ENCODE data around the gene AGPS. TPM values are rescaled to one million over a fixed set of nuclear protein-coding genes. Genes with fewer than 3 reads are reported as not detected.
"Not testable (repeated sequence)": the region's sequence is repeated elsewhere in the genome, so short reads cannot be mapped to it uniquely, and the experiment has no call there.

The AGPS gene
- total RNA-seq, 1 donor from 2014 or later, result 64.6 TPM

DNA sequence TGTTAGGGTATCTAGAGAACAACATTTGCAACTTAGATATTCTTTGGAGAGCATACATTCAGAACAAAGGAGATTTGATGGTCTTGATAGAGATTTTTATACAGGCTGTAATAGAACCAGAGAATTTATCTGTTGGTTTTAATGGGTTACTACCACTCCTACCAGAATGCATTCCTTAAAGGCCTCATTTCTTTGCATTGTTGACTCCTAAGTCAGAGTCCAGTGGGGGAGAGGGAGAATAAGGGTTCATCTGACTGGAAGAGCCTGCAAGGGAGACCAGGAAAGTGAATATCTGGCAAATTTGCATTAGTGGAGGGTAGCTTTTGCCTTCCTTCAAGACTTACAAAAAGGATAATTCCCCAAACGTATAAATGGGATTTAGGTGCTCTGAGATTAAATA is 29.7 kb downstream of the AGPS start:
- DNase-seq, result no peak

DNA sequence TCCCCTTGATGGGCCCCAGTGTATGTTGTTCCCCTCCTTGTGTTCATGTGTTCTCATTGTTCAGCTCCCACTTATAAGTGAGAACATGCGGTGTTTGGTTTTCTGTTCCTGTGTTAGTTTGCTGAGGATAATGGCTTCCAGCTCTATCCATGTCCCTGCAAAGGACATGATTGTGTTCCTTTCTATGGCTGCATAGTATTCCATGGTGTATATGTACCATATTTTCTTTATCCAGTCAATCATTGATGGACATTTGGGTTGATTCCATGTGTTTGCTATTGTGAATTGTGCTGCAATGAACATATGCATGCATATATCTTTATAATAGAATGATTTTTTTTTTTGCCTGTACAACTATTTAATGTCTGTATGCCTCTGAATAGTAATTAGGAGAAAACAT is 31.5 kb downstream of the AGPS start:
- not testable (repeated sequence) for DNase-seq

DNA sequence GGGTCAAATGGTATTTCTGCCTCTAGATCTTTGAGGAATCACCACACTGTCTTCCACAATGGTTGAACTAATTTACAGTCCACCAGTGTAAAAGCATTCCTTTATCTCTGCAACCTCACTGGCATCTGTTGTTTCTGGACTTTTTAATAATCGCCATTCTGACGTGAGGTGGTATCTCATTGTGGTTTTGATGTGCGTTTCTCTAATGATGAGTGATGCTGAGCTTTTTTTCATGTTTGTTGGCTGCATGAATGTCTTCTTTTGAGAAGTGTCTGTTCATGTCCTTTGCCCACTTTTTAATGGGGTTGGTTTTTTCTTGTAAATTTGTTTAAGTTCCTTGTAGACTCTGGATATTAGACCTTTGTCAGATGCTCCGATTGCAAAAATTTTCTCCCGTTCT is 32.0 kb downstream of the AGPS start:
- not testable (repeated sequence) for DNase-seq

DNA sequence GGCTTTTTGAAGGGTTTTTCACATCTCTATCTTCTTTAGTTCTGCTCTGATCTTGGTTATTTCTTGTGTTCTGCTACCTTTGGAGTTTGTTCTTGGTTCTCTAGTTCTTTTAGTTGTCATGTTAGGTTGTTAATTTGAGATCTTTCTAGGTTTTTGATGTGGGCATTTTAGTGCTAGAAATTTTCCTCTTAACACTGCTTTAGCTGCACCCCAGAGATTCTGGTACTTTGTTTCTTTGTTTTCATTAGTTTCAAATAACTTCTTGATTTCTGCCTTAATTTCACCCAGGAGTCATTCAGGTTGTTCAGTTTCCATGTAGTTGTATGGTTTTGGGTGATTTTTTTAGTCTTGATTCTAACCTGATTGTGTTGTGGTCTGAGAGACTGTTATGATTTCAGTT is 34.7 kb downstream of the AGPS start:
- no peak for DNase-seq

DNA sequence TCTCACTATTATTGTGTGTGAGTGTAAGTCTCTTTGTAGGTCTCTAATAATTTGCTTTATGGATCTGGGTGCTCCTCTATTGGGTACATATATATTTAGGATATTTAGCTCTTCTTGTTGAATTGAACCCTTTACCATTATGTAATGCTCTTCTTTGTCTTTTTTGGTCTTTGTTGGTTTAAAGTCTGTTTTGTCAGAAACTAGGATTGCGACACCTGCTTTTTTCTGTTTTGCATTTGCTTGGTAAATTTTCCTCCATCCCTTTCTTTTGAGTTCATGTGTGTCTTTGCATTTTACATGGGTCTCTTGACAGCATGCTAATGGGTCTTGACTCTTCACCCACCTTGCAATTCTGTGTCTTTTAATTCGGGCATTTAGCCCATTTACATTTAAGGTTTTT is 35.4 kb downstream of the AGPS start:
- DNase-seq, result not testable (repeated sequence)

DNA sequence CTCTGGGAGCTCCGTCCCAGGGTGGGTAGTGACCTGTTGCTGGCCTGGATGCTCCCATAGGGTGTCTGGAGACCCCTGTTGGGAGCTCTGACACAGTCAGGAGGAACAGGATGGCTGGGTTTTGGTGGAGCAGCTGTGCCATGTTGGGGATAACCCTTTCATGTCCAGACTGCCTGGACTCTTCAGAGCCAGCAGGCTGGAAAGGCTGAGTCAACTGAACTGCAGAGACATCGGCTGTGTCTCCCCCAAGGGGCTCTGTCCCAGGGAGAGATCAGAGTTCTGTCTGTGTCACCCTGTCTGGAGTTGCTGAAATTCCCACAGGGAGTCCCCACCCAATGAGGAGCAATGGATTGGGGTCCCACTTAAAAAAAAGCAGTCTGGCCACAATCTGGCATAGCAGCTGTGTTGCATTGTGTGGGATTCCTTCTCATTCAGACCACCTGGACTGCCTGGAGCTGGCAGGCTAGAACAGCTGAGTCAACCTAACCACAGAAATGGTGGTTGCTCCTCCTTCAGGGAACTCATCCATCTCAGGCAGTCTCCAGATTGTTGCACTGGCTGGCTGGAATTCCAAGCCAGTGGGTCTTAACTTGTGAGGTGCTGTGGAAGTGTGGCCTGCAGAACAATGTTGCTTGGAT is 37.2 kb downstream of the AGPS start:
- DNase-seq, result no peak

DNA sequence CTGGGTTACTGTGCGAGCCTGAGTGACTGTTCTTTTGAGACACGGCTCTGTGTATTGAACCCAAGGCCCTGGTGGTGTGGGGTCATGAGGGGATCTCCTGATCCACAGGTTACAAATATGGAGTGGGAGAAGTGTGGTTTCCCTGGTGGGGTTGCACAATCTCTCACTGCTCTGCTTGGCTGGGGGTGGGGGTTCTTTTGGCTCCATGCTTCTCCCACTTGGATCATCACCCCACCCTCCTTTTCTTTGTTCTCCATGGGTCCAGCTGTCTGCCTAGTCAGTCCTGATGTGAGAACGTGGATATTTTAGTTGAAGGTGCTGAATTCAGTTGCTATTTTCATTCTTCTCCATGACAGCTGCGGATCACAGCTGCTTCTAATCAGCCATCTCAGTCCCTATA is 37.8 kb downstream of the AGPS start:
- no peak for DNase-seq

DNA sequence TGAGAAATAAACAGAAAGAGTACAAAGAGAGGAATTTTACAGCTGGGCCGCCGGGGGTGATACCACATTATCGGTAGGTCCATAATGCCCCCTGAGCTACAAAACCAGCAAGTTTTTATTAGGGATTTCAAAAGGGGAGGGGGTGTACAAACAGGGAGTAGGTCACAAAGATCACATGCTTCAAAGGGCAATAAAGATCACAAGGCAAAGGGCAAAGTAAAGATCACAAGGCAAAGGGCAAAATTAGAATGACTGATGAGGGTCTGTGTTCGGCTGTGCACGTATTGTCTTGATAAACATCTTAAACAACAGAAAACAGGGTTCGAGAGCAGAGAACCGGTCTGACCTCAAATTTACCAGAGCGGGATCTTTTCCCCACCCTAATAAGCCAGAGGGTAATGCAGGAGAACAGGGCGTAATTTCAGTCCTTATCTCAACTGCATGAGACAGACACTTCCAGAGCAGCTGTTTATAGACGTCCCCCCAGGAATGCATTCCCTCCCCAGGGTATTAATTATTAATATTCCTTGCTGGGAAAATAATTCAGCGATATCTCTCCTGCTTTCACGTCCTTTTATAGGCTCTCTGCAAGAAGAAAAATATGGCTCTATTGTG is 38.6 kb downstream of the AGPS start:
- DNase-seq, result not testable (repeated sequence)

DNA sequence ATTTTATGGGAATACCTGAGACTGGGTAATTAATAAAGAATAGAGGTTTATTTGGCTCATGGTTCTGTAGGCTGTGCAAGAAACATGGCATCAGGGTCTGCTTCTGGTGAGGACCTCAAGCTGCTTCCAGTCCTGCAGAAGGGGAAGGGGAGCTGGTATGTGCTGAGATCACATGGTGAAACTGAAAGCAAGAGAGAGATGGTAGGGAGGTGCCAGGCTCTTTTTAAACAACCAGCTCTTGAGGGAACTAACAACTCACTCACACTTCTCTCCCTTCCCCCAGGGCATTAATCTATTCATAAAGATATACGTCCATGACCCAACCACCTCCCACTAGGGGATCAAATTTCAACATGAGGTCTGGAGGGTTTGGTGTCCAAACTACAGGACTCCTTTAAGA is 40.1 kb downstream of the AGPS start:
- DNase-seq, result no peak

DNA sequence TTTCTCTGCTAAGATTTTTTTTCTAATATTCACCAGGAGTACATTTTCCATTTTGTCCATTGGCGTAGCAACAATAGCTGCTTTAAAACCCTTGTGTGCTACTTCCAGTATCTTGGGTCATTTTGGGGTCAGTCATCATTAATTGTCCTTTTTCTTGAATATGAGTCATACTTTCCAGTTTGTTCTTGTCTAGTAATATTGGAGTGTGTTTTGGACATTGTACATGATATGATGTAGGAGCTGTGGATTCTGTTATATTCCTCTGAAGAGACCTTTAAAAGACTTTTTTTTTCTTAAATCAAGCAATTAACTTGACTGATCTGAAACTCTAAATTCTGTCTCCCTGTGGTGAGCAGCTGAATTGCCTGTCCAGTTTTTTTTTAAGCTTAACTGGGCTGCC is 40.8 kb downstream of the AGPS start:
- no peak for DNase-seq

DNA sequence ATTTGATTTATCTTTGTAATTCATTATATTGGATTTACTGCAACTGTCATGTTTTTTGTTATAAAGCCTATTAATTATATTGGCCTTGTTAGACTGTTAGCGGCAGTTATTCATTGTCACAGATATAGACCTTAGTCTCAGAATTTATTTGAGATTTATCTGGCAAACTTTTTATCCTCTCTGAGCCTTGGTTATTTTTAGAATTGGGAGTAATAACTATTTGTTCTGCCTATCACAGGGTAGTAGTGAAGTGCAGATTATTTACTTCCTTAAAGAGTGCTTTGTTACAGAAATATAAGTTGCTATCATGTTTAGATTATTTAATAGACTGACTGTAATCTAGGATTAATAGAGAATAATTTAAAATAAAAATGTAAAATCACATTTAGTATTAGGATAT is 41.9 kb downstream of the AGPS start:
- no peak for DNase-seq

DNA sequence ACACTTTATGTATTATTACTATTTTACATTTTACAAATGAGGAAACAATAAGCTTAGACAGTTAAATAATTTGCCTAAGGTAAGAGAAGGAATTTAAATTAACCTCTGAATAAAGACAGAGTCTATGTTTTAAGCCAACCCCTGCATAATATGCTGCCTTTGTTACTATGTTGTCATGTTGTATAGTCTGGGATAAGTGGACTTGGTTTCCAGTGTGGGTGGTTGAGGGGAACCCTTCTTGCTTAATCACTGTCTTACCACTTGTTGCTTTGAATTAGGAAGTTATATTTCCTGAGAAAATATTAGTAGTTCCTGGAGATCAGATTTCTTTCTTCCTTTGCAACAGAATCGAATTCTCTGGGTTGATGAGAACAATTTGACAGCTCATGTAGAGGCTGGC is 52.6 kb downstream of the AGPS start:
- DNase-seq, result no peak

DNA sequence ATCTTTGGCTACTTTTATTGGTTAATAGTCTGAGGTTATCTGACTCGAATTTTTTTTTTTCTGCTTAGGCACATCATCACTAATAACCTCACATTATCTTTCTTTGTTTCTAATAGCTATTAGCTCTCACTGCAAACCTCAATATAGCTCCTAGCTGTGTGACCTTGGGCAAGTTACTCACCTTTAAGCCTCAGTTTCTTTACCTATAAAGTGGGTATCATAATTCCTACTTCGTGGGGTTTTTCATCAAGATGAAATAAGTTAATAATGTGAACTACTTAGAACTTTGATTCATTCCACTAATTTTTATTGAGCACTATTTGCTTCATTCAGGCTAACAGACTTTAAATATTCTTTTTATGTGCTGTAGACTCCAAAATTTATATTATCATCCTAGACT is 55.5 kb downstream of the AGPS start:
- DNase-seq, result no peak

DNA sequence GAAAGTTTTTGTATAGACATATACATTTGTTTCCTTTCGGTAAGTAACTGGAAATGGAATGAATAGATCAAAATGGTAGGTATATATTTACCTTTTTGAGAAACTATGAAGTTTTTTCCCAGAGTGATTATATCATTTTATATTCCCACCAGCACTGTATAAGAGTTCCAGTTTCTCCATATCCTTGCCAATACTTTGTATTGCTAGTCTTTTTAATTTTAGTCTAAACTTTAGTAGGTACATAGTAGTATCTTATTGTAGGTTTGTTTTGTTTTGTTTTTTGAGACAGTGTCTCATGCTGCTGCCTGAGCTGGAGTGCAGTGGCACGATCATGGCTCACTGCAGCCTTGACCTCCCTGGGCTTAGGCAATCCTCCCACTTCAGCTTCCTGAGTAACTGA is 56.6 kb downstream of the AGPS start:
- DNase-seq, result no peak

DNA sequence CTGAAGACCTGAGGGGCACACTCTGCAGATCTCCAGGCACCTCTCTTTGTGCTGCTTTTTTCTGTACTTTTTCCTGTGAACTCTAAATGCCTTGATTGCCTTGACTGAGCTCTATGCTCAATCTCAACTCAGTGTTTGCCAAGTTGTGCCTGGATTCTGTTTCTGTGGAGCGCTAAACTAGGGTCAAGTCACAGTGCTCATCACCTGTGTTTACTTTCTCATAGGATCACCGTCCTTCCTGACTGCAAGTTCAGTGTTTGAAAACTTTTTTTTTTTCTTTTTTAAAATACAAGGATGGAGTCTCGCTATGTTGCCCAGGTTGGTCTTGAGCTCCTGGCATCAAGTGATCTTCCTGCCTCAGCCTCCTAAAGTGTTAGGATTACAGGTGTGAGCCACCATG is 62.6 kb downstream of the AGPS start:
- DNase-seq, result no peak

DNA sequence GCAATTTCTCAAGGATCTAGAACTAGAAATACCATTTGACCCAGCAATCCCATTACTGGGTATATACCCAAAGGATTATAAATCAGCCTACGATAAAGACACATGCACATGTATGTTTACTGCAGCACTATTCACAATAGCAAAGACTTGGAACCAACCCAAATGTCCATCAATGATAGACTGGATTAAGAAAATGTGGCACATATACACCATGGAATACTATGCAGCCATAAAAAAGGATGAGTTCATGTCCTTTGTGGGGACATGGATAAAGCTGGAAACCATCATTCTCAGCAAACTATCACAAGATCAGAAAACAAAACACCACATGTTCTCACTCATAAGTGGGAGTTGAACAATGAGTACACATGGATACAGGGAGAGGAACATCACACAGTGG is 67.2 kb downstream of the AGPS start:
- DNase-seq, result not testable (repeated sequence)

DNA sequence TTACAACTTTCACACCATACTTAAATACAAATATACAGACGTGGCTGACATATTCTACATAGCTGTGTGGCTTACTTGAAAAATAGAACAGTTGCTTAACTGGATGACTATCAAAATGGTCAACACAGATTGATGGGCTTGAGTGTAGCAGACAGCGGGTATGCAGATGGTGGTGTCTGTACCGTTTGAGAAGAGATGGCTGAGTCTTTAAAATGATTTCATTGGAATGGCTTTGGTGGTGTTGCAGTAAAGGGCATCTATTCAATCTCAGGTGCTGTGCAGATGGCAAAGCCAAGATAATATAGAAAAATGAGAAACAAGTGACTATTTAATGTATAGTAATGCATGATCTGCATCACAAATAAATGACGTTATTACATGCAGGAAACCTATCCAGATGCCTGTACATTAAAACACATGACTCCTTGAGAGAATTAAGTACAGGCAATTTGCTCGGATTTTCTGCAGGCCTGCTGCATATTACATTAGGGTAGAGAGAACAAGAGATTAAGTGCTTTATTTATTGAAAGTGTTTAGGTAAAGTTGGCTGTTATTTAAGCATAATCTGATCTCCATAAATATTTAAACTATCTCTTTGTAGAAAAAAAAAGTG is 68.5 kb downstream of the AGPS start:
- DNase-seq, result no peak

DNA sequence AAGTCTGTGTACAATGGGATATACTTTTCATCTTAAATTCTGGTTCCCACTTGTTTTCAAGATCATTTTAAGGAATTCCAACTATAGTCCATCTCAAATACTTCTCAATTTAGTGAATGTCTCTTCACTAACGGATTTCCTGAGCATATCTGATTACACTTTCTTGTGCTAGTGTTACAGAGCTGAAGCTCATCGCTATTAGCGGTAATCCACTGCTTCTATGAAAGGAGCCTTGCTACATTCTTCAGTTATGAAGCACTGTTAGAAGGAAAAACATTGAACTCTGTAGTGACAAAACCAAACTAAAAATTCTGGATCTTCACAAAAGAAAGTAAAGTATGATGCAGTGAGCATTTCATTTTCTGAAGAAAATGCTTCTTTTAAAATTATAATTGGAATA is 72.0 kb downstream of the AGPS start:
- peak; percentile 33 for DNase-seq

DNA sequence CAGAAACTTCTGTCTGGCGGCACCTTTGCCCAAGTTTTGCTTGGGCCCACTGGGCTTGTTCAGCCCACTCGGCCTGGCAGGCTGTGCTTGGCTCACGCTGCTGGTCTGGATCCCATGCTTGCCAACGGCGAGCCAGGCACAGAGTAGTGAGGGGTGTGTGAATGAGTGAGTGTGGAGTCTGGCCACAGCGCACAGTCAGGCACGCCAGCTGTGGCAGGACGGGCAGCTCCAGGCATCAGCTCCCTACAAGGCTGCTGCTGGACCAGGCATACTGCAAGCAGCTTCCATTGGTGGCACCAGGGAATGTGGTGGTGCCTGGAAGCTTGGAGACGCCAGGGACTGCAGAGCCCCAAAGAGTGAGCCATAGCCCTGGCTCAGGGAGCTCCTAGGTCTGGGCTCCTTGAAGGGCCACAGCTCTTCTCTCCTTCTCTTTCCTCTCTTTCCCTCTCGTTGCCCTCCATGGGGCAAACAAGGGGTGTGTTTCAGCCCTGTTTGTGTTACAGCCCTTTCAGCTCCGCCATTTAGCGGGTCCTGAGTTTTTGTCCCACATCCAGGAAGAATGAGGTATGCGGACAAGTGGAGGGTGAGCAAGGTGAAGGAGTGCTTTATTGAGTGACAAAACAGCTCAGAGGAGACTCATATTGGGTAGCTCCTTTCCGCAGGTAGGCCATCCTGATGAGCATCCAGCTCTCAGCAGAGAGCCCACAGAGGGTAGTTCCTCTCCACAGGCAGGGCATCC is 73.0 kb downstream of the AGPS start:
- DNase-seq, result no peak

DNA sequence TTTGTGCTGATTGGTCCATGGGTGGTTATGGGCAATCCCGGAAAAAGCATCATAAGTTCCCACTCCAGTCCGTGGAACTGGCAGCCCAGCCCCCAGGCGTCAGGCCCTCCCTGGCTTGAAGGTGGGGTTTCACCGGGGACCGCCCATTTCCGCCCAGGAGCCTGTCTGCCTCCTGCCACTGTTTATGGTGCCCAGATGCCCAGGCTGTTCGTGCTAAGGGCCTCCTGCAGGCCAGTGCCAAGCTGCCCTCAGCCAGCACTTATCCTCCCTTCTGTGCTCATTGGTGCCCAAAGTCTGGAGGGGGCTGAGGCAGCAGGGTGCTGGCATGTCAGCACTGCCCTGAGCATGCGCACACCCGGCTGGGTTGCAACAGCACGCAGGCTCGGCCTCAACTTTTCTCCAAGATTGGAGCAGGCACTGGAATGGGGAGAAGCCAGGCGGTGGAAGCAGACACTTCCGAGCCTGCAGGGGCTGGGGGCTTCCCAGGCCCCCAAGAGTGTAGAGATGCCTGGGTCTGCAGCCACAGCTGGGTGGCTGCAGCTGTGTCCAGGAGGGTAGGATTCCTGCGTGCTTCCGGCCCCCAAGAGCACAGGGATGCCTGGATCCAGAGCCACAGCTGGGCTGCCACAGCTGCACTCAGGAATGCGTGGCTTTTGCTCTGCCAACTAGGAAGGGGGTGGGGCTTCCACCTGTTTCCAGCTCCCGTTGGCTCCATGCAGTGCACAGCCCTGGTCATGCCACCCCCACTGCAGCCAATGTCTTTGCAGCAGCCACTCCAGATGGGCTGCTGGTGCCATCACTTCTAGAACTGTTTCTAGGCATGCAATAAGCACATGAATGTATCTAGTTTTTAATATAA is 74.0 kb downstream of the AGPS start:
- DNase-seq, result peak; percentile 45

DNA sequence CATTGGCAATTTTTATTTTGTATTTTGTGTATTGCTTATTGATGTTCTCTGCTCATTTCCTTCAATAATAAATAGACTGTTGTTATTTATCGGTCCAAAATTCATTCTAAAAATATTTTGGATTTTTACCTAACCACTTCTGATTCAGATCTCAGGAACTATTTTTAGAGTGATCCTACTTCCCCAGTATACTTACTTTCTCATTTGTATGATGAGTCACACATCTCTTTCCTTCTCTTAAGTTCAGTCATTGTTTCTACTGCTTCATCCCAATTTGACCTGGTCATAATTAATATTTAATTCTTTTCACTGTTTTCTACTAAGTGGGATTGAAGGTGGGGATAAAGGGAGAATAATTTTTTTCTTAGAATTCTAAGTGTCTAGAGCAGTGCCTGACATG is 75.1 kb downstream of the AGPS start:
- DNase-seq, result no peak

DNA sequence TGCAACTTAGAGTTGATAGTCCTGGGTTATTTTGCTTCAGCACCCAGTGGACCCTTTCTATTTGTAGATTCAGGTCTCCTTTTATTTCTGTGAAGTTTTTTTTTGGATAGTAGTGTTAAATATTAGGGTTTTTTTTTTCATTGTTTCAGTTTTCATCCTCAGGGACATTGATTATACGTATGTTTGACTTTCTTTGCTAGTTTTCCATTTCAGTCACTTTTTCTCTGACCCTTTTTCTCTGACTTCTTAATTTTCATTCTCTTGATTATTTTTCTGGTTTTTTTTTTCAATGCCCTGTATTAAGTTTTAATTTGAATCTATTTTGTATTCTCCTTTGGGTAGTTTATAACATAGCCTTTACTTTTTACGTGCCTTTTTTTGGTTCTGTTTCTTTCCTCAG is 79.4 kb downstream of the AGPS start:
- no peak for DNase-seq
